RKO (cell line): Measurements from ENCODE around the gene IFNA5.

ENCODE experiments used
- DNase-seq: peaks from one replicate; pipeline ENCODE4 v3.0.0-alpha.2; 2016; ENCODE audit warnings: low spot score

Gene IFNA5

DNA sequence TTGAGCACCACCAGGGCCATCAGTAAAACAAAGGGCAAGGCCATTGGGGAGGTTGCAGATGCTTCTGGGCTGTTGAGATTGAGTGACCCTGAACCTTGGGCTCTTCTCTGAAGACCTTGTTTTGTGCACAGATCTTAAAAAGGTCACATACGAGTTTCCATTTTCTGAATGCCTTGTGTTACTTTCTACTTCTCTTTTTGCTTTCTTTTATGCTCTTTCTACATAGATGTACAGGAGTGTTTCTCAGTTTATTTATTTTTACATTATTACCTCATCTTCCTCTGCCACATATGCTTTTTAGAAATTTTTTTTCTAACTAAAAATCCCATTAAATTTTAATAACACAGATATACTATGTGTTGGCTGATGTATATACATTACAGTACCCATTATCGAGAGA is at the start of gene IFNA5:
Gene IFNA5, minus strand, starts transcription at position 101 of the 400 bp plus-strand sequence. Its CDS starts 57 bp downstream, at position 44.
- no peak for DNase-seq

DNA sequence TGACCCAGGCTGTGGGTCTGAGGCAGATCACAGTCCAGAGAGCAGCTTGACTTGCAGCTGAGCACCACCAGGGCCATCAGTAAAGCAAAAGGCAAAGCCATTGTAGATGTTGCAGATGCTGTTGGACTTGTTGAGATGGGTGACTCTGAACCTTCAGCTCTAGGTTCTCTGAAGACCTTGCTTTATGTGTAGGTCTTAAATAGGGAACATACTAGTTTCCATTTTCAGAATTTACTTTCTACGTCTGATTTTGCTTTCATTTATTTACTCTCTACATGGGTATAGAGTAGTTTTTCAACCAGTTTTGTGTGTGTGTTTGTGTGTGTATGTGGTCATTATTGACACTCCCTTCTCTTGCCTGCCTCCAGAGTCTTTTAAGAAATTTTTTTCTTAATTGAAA is 45.7 kb upstream of the IFNA5 start, which contains the start of gene IFNA6:
Gene IFNA6, minus strand, starts transcription at position 101 of the 400 bp plus-strand sequence. Its CDS starts 0 bp downstream, at position 101.
- DNase-seq: no peak

DNA sequence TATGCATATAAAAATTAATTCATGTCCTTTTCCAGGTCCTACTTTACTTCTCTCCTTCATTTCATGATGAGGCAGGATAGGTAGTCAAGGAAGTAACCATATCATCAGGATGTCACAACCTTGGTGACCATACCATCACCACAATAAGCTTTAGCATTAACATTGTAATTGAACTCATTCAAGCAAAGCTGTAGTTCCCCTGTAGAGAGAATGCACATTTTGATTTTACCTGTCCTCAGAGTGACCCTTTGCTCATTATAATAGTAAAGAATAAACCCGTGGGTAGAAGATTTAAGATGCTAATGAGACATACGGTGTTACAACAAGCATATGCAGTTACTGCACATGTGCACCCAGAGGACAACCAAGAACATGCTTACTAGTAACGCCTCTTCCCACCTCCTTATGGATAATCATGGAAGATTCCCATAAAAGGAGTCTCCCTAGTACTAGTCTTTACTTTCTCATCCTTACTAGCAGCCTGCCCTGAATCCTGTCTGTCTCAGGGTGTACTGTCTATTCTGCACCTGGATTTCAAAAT is 43.4 kb upstream of the IFNA5 start:
- no peak for DNase-seq

DNA sequence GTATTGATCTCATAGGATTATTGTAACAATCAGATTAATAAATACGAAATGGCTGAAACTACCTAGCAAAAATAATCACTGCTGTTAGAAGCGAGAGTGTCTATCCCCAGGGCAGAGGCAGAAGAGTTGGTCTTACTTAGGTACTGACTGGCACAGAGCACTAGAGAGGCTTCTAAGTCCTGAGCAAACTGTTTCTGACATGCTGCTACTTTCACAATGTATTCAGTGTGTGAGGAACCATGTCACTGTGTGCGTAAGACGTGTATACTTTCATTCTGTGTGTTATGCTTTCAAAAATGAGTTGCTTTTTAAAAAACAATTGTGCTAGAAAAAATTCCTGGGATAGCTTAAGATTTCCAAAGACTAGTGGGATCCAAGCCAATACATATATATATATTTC is 35.6 kb upstream of the IFNA5 start:
- DNase-seq: no peak

- peak; percentile 51 for DNase-seq
These were observed 31.3 kb upstream of the IFNA5 start for GRCh38 chr9:21336457-21336856.

DNA sequence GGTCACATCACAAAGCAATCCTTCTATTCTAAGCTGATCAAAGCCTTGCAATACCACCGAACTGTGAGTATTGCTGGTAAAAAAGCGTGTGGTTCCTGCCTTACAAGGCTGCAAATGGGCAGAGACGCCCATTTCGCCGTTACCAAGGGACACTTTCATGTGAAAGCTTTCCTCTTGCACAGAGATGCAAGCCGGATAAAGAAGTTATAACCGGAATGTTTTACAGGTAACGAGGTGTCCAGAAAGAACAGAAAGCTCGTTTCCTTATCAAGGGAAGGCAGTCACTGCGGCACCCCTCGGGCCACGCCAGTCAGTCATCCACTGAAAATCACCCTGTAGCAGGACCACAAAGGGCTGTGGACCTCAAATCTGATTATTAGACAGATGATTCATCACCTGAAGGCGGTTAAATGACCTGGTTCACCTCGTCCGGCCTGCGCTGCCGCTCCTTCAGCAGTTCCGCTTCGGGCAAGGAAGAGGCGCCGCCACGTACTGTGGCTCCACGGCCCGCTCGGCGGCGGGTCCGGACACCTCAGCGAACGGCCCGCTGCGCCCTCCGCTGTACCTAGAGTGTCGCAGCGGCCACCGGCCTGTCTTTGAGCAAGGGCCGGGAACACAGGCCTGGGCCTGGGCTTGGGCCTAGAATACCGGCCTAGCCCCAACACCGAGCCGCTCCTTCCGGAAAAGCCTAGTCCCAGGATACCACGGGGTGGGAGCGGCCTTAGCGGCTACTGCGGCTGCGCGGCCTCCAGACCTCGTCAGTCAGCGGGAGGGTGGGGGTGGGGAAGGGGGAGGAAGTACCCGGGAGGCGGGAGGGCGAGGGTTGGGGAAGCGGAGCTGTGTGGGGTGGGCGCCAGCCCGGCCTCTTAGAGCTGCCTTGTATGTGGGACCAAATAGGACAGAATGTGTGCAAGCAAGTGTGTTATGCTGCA is 29.9 kb upstream of the IFNA5 start, which contains the start of gene KLHL9:
Gene KLHL9, minus strand, starts transcription at position 704 of the 932 bp plus-strand sequence. Its CDS starts 545 bp downstream, at position 159.
- DNase-seq: peak; percentile 92

- DNase-seq: no peak
These were observed 28.1 kb upstream of the IFNA5 start for GRCh38 chr9:21333226-21333625.

DNA sequence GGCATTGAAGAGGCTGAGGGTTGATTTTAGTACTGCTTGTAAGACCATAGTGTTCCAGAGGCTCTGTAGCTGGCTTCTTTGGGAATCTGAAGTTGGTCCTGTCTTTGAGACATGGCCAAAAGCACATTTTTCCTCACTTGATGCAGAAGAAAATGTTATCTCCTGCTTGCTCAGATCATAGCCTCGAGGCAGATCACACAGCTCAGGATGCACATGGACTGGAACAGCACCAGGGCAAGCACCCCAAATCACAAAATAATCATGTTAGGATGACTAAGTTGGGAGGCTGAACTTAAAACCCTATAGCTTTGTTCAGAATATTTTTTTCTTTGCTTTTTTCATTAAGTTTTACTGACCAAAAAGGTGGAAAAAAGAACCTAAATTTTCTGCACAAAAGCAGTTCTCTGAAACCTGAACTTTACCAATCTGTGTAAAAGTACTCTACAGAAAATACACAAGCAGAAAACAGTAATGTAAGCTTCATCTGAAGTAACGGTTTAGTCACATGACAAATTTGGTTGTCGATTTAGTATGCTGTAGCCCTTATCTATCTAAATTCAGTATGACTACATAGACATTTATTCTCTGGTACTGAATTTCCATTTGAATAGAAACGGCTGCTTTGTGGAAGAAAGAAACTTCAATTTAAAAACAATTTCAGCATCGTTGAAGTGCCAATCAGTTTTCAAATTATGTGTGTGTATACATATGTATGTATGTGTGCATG is 26.7 kb upstream of the IFNA5 start:
- DNase-seq: peak; percentile 36

DNA sequence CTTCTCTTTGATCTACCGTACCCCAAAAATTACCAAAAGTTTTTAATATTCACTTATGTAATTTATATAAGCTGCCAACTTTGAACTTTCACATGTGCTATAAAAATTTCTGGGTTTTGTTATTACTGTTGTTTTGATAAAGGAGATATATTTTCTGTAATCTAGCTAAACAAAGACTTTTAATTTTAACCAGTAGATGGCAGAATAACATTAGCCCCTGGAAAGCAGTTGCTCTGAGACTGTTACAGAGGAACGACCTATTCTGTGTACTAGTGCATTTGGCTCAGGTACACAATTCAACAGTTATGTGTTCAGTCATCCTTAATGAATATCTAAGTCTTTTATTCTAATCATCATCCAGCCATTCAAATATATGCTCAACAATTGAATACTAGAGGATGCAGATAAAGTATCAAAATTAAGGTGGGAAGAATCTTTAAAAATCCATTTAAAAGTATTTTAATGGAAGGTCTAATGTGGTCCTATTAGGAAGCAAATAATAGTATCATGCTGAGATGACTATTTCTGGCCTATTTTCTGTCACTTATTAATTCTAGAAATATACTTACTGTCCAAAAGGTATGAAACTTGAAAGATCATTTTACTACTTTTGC is 21.5 kb upstream of the IFNA5 start:
- DNase-seq: peak; percentile 74

DNA sequence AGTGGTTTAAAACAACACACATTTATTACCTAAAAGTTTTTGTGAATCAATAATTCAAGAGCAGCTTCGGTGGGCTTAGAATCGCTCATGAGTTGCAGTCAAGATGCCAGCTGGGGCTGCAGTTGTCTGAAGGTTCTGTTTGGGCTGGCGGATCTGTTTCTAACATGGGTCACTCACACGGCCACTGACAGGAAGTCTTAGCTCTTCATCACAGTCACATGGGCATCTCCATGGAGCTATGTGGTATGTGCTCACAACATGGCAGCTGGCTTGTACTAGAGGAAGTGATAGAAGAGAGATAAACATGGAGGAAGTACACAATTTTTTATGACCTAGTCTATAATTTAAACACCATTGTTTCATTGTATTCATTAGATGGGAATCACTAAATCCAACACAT is 18.9 kb upstream of the IFNA5 start:
- no peak for DNase-seq

DNA sequence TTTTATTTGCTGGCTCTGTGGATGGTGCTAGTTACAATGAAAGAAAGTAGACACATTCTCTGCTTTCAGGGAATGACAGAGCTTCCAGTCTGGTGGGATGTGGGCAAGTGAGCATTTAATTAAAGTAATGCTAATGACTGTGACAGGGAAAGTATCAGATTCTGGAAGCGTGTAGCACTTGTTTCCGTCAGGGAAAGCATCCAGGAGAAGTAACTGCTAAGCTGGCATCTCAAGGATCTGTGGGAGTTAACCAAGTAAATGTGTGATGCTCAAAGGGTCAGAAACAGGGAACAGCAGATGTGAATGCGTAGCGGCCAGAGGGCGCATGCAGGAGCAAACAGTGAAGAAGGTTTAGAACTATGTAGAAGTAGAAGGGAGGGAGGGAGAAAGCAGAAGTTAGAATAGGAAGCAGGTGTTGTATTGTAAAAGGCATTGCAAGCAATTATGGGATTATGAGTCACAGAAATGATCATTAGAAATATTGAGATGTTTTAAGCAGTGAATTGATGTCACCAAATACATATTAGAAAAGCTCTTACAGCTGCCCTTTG is 17.9 kb upstream of the IFNA5 start:
- no peak for DNase-seq

DNA sequence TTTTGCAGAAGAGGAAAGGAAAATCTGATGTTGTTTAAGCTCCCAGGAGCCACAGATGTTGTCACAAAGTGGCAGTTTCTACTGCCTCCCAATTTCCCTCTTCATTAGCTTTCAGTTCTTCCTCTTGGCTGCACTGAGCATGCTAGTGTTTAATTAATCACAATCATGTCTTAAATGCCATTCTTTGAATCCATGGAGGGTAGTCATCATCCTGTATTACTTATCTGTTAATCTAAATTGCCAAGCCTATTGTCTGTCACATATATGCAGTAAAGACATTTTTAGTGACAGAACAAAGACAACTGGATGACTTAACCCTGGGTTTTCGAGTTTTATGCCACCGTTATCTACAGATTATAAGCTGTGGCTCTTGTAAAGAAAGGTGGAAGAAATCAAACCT is 15.4 kb upstream of the IFNA5 start:
- no peak for DNase-seq

DNA sequence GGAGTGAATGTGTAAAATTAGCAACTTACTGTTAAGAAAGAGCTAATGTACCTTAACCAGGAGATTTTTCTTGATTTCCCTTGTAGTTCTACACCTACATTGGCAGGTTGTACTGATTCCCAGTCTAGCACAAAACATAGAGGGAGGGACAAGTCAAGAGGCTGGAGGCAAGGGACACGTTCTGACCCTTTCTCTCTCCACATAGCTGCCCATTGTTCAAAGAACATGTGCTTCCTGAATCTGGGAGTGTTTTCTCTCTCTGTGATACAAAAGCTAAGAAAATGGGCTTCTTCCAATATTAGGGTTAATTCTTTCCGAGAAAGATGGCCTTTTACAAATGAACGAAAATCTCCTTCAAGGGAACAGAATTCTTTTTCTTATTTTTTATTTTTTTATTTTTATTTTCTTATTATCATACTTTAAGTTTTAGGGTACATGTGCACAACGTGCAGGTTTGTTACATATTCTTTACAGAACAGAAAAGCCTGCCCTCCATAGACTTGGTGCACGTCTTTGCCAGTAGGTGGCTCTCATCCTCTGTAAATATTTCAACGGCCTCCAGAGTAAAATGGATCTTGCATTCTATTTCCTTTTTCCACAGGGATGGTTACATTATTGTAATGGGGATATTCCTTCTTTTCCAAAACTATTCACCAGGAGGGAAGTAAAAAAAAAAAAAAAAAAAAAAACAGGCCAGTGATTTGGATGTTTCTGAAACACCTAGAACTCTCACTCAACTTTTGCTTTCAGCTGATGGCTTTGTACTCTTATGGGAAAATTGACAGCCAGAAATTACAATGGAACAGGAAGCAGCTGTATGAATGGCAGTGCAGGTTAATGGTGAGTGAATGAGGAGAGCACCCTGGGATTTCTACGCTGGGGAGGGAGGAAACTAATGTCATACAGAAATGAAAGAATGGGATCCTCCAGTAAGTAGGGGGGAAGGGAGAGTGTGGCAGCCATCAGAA is 13.1 kb upstream of the IFNA5 start:
- peak; percentile 84 for DNase-seq

DNA sequence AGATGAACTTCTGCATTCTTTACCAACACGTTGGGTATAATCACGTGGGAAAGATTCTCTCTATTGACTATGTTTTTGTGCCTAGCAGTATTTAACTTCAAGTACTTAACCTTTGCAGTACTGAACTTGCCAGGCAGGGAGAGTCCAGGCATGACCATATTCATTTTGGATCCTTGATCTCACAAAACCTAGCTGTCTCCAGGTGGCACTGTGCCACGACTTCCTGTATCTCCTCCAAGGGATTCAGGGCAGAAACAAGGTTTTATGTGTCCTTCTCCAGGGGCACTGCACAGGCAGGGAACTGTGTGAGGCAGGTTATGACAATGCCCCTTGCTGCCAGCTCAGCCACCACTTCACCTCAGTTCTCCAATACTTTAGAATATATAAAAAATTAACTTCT is 11.7 kb upstream of the IFNA5 start:
- peak; percentile 30 for DNase-seq

GRCh38 chr9:21316032-21316842 is 11.1 kb upstream of the IFNA5 start:
- DNase-seq: no peak

DNA sequence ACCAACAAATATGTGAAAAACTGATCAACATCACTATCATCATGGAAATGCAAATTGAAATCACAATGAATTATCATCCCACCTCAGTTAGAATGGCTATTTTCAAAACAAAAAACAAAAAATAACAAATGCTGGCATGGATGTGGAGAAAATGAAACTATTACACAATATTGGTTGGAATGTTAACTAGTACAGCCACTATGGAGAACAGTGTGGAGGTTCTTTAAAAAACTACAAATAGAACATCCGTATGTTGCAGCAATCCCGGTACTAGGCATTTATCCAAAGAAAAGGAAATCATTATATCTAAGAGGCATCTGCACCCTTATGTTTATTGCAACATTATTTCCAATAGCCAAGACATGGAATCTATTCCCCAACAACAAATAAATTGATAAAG is 9.0 kb upstream of the IFNA5 start:
- no peak for DNase-seq

DNA sequence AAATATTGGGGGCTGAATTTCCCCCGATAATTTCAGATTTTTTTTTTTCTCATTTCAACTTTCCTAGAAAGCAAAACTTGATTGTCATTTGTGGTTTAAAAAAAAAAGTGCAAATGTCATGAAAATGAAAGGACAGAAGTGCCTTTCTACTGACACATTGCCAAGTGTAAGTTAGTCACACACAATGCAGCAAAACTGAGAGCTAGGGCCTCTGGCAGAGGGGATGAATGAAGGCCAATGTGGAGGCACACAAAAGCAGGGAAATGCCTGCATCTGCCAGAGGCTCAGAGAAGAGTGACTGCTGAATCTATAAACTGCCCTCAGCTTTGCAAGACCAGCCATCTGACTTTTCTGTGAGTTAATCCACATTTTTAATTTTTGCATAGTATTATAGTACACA is 6.8 kb upstream of the IFNA5 start:
- DNase-seq: no peak

DNA sequence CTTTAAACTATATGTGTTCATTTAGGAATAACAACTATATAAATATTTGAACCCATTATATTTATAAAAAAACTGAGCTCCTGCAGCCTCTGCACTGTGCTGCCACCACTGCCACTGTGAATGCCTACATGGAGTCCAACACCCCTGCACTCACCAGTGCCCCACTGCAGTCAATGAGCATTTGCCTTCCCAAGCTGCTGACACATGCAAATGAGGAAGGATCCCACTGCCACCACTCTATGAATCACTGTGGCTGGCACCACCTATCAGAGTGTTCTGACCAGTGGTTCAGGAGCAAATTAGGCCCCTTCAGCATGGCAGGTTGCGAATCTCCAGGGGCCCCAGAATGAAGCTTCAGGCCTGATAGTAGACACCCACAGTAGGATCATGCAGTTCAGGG is 9.1 kb downstream of the IFNA5 start:
- no peak for DNase-seq

DNA sequence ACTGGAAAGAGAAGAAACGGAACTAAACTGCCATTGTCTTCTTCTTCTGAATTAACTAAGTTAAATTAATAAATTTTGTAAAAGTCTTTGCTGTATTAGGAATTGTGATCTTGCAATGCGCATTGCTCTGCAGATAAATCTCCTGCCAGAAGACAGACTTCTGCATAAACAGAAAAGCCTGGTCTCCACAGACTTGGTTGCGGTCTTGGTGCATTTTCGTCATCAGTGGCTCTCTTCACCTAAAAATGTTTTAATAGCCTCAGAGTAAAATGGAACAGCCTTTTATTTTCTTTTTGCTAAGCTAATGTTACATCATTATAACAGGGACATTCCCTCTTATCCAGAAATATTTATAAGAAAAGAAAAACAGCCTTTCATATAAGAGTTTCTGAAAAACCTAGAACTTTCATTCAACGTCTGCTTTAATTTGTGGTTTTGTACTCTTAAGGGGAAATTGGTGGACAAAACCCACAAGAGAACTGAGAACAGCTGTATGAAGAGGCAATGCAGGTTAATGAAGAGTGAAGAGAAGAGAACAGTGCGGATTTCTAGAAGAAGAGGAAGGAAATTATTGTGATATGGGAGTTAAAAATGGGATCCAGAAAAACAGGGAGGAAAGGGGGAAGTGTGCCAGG is 10.1 kb downstream of the IFNA5 start:
- DNase-seq: no peak
